GM12878 (cell line): ENCODE data around the gene RAMACL. TPM values are rescaled to one million over a fixed set of nuclear protein-coding genes. Genes with fewer than 3 reads are reported as not detected.

Source experiments
- ATAC-seq: fragments of 200-7000 bp; cut with Tn5 transposase; 3 replicates; pipeline ENCODE4 v1.9.1; 2020; ENCODE audit warnings: mild to moderate bottlenecking, moderate library complexity
- BruUV-seq: library from RNA; stranded (reverse); fragments of 400-500 nt; replicated peaks from 2 replicates; lab custom pipeline; 2021; lab: Mats Ljungman, UMichigan
- CTCF ChIA-PET: fragments of 300-600 bp; sonication (Branson Sonifier 250); formaldehyde crosslinking; extraction: SDS; loops from one replicate; lab custom pipeline; 2021; ENCODE audit warnings: inconsistent platforms; lab: Yijun Ruan, JAX
- POLR2A ChIA-PET: fragments of 350-600 bp; formaldehyde crosslinking; extraction: SDS; loops from one replicate; lab custom pipeline; 2021; ENCODE audit warnings: inconsistent platforms; lab: Charles Lee
- RAD21 ChIA-PET: fragments of 300-600 bp; sonication (Branson Sonifier 250); formaldehyde crosslinking; loops from one replicate; lab custom pipeline; 2023; ENCODE audit warnings: antibody characterized with exemption; ENCODE audit not compliant: unreplicated experiment; lab: Charles Lee
- SMC1A ChIA-PET: fragments of 300-600 bp; sonication (Branson Sonifier 250); formaldehyde crosslinking; loops from one replicate; lab custom pipeline; 2023; ENCODE audit not compliant: unreplicated experiment, uncharacterized antibody; lab: Charles Lee
- DNase-seq: peaks from one replicate; pipeline ENCODE4 v3.0.0-alpha.2; 2011; ENCODE audit warnings: low read depth, low spot score
- FAIRE-seq: peaks from 3 replicates; lab custom pipeline; 2011; peaks lifted over from hg19 to GRCh38; lab: Jason Lieb, UNC
- H2AFZ ChIP-seq: 2 replicates; pipeline ENCODE4 v1.6.0; 2011; ENCODE audit warnings: low read depth, low read length, control low read depth; ENCODE audit not compliant: control insufficient read depth
- H3K27ac ChIP-seq: 2 replicates; pipeline ENCODE4 v1.5.1; 2011; ENCODE audit warnings: control low read depth; ENCODE audit not compliant: control insufficient read depth, insufficient read depth
- H3K27me3 ChIP-seq, 2 experiments: replicated peaks in 1 of 2; 2 replicates each; pipeline versions ENCODE4 v1.6.0 to v1.6.1; 2011; ENCODE audit warnings: low read length in 1 of 2; ENCODE audit not compliant: control insufficient read depth in 2 of 2, insufficient read depth in 2 of 2
- H3K36me3 ChIP-seq, 2 experiments: 2 replicates each; pipeline ENCODE4 v1.5.1; 2011; ENCODE audit warnings: low read length in 1 of 2; ENCODE audit not compliant: control insufficient read depth in 2 of 2, insufficient read depth in 2 of 2
- H3K4me1 ChIP-seq: 2 replicates; pipeline ENCODE4 v1.6.1; 2011; ENCODE audit warnings: mild to moderate bottlenecking, low read length, moderate library complexity, mixed read lengths; ENCODE audit not compliant: control insufficient read depth, insufficient read depth
- H3K4me2 ChIP-seq: 2 replicates; pipeline ENCODE4 v1.6.0; 2011; ENCODE audit warnings: control low read depth; ENCODE audit not compliant: control insufficient read depth, insufficient read depth
- H3K4me3 ChIP-seq: fragments of 200-600 bp; sonication (generic); 2 replicates; pipeline ENCODE4 v1.5.1; 2016
- H3K79me2 ChIP-seq: 2 replicates; pipeline ENCODE4 v1.6.0; 2011; ENCODE audit warnings: low read length; ENCODE audit not compliant: control insufficient read depth, insufficient read depth
- H3K9ac ChIP-seq: 2 replicates; pipeline ENCODE4 v1.8.0; 2011; ENCODE audit warnings: low read length, control low read depth, mixed read lengths; ENCODE audit not compliant: control insufficient read depth, insufficient read depth
- H3K9me3 ChIP-seq: replicated peaks from 3 replicates; pipeline ENCODE4 v1.5.1; 2011; ENCODE audit warnings: mild to moderate bottlenecking, low read length; ENCODE audit not compliant: control insufficient read depth, insufficient read depth
- H4K20me1 ChIP-seq: 2 replicates; pipeline ENCODE4 v1.6.0; 2011; ENCODE audit not compliant: control insufficient read depth, insufficient read depth
- CHD4 ChIP-seq: fragments of 200-600 bp; sonication (generic); IDR thresholded peaks from 2 replicates; pipeline ENCODE4 v1.6.1; 2016; ENCODE audit warnings: mild to moderate bottlenecking
- CREB1 ChIP-seq: IDR thresholded peaks from 2 replicates; pipeline ENCODE4 v1.6.1; 2012; ENCODE audit warnings: low read depth, mild to moderate bottlenecking, inconsistent platforms
- CREM ChIP-seq: IDR thresholded peaks from 2 replicates; pipeline ENCODE4 v1.6.1; 2014; ENCODE audit warnings: antibody characterized with exemption, low read depth
- DPF2 ChIP-seq: fragments of 450-650 bp; IDR thresholded peaks from 2 replicates; pipeline ENCODE4 v1.6.1; 2017; ENCODE audit warnings: mild to moderate bottlenecking
- EZH2 ChIP-seq: IDR thresholded peaks from 2 replicates; pipeline ENCODE4 v1.6.1; 2012; ENCODE audit warnings: low read depth, mild to moderate bottlenecking, control low read depth, inconsistent platforms, low read length, borderline replicate concordance; ENCODE audit not compliant: control insufficient read depth
- NFYA ChIP-seq: IDR thresholded peaks from 2 replicates; pipeline ENCODE4 v1.6.1; 2011; ENCODE audit warnings: low read depth, mild to moderate bottlenecking, low read length, improper control_type of control experiment, borderline replicate concordance
- NR2C2 ChIP-seq: IDR thresholded peaks from 2 replicates; pipeline ENCODE4 v1.6.1; 2011; ENCODE audit warnings: borderline replicate concordance, low read depth; ENCODE audit not compliant: control insufficient read depth, insufficient read length
- PBX3 ChIP-seq: IDR thresholded peaks from 2 replicates; pipeline ENCODE4 v1.6.1; 2011; ENCODE audit warnings: mild to moderate bottlenecking, low read depth, low read length, moderate library complexity; ENCODE audit not compliant: insufficient replicate concordance
- POU2F2 ChIP-seq: IDR thresholded peaks from 3 replicates; pipeline ENCODE4 v1.6.1; 2011; ENCODE audit warnings: low read depth, mild to moderate bottlenecking, low read length, borderline replicate concordance
- RFX5 ChIP-seq: IDR thresholded peaks from 2 replicates; pipeline ENCODE4 v1.6.1; 2011; ENCODE audit warnings: low read depth, low read length, improper control_type of control experiment
- SP1 ChIP-seq: IDR thresholded peaks from one replicate; pipeline ENCODE4 v1.6.1; 2011; ENCODE audit warnings: low read depth, low read length
- SREBF2 ChIP-seq: IDR thresholded peaks from 2 replicates; pipeline ENCODE4 v1.6.1; 2012; ENCODE audit warnings: mild to moderate bottlenecking, low read length
- TAF1 ChIP-seq: IDR thresholded peaks from 2 replicates; pipeline ENCODE4 v1.6.1; 2011; ENCODE audit warnings: mild to moderate bottlenecking, low read depth, low read length, borderline replicate concordance
- ZBTB4 ChIP-seq: fragments of 450-650 bp; formaldehyde crosslinking; IDR thresholded peaks from 2 replicates; pipeline ENCODE4 v1.4.0; 2022; ENCODE audit warnings: mild to moderate bottlenecking, moderate library complexity
- WGBS: methylation state at CpG from one replicate; pipeline ENCODE4 v1.1.6; 2016; ENCODE audit warnings: low lambda C conversion rate; ENCODE audit not compliant: insufficient replicate concordance, insufficient coverage; ENCODE audit errors: missing lambda C conversion rate; 5-methylcytosine and 5-hydroxymethylcytosine counted together
- in situ Hi-C: fragments of 300-500 bp; cut with MboI; formaldehyde crosslinking; loops from 9 replicates; pipeline ENCODE4 v1.14.3; 2018; ENCODE audit warnings: mixed read lengths
- intact Hi-C: fragments of 100-400 bp; cut with micrococcal nuclease; formaldehyde crosslinking; loops from one replicate; pipeline ENCODE4 v1.14.2; 2022; ENCODE audit not compliant: unreplicated experiment
- polyA plus RNA-seq, 11 experiments: library from polyadenylated mRNA; depleted of rRNA in 4 of 11; unstranded in 6 of 11; stranded (reverse) in 5 of 11; fragments of >200 nt; fragmentation: Nextera tagmentation in 4 of 11; fragmentation: Illumina TruSeq in 1 of 11; extraction: Ambion mirVana in 4 of 11; extraction: Trizol in 1 of 11; gene quantifications; 1 replicate in 1 of 11; 2 replicates in 10 of 11; pipeline versions ENCODE4 v1.2.1 to v1.2.3, GENCODE V29; 2011 to 2016; ENCODE audit warnings: inconsistent platforms in 2 of 11, missing spikeins in 2 of 11, low read depth in 1 of 11
- total RNA-seq, 4 experiments: library from RNA; depleted of rRNA in 3 of 4; stranded (reverse); fragments of >200 nt in 3 of 4; fragmentation: Illumina TruSeq in 1 of 4; extraction: Trizol in 1 of 4; gene quantifications; 2 replicates each; pipeline versions ENCODE4 v1.2.1 to v1.2.3, GENCODE V29; 2013 to 2021
- TF ChIP-seq, protein P1 (sequence below): fragments of 450-650 bp; IDR thresholded peaks from 2 replicates; pipeline ENCODE4 v1.6.1; 2017; ENCODE audit warnings: antibody characterized with exemption, mild to moderate bottlenecking, moderate library complexity

RAMACL gene
- total and polyA plus RNA-seq, 10 of the 15 experiments (the other 5 are each of a cell fraction or from before 2014, with no cell fraction given): 0.09 to 1.3 (median 0.31) TPM; not detected in 1

DNA sequence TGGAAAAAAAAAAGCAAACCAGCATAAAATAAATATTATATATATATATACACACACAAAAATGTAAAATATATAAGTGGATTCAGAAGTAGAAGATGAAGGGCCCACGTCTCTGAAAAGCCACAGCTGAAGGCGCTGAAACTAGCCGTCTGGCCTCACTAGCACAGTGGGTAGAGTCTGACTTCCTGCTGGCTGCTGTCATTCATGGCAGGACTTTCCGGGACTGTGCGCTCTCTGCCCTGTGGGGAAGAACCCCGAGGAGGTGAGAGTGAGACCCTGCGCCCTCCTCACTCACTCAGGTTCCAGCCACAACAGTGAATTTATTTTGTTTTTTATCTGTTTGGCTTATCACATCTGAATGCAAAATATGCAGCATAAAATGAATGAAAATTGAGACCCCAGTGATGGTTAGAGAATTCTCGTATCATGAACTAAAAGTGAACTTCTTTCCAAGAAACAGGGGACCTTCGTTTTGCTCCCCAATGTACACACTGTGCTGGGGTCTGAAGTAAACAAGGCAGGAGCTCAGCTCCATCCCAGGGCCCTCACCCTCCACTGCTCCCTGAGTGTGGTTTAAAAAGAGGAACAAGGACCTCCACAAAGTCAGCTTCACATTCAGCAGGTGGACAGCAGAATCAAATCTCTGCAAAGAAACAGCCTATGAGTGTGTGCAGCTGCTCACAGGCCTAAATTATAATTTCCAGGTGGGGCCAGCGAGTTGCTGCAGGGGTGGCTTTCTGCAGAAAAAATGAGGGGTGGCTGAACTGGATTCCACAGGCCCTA is 1.3 kb upstream of the RAMACL start:
- Histone ChIP-seq H3K27me3 (no peaks in the 10 kb centered on the region), H3K4me1 (peaks cover 32% of the 10 kb centered on the region), H3K36me3 (no peaks in the 10 kb centered on the region), H3K27ac (peak overlapping the region; percentile 73), H3K4me2 (peak overlapping the region; percentile 84), H2AFZ (peak overlapping the region; percentile 52), H3K4me3 (peak overlapping the region; percentile 57), H4K20me1 (no peaks in the 10 kb centered on the region), H3K79me2 (no peaks in the 10 kb centered on the region), H3K9me3 (no peaks in the 10 kb centered on the region), H3K9ac (peak overlapping the region; percentile 31)
- no TSS peak for BruUV-seq
- in situ Hi-C loops (no loop called here), intact Hi-C loops (loop anchor here (2.0 kb wide), 1 partner anchor 39 kb away; the partner anchor contains the start of gene RPS6KA2)
- SMC1A ChIA-PET: interaction anchor here (1.1 to 1.4 kb wide), 3 partner anchors 13 to 187 kb away, joined by 3 to 5 read pairs (median 3); no protein-coding TSS in a partner anchor
- peak; percentile 88 for ATAC-seq
- FAIRE-seq: peak; percentile 47
- WGBS: 3% methylated on average over 10 of the region's 10 CpGs
- POLR2A ChIA-PET: interaction anchor here (1.3 kb wide), 1 partner anchor 243 kb away, joined by 3 read pairs; no protein-coding TSS in a partner anchor
- DNase-seq: peak; percentile 58
- CTCF ChIA-PET: no interaction called here
- RAD21 ChIA-PET: interaction anchor here (1.8 kb wide), 1 partner anchor 40 kb away, joined by 8 read pairs; the partner anchor contains the start of gene RPS6KA2
- TF ChIP-seq CREM (0 out of 2 replicates have a peak, but pooled peaks have one; percentile 6), ZBTB4 (no peak), TAF1 (no peak), SREBF2 (no peak), RFX5 (no peak), CREB1 (0 out of 2 replicates have a peak, but pooled peaks have one; percentile 7), SP1 (no peak), NFYA (no peak), EZH2 (no peak), PBX3 (peak; percentile 77), NR2C2 (no peak), POU2F2 (peak; percentile 24; the same call in 1 of the 3 replicates), DPF2 (0 out of 2 replicates have a peak, but pooled peaks have one; percentile 32), CHD4 (no peak)
- TF ChIP-seq, protein P1, sequence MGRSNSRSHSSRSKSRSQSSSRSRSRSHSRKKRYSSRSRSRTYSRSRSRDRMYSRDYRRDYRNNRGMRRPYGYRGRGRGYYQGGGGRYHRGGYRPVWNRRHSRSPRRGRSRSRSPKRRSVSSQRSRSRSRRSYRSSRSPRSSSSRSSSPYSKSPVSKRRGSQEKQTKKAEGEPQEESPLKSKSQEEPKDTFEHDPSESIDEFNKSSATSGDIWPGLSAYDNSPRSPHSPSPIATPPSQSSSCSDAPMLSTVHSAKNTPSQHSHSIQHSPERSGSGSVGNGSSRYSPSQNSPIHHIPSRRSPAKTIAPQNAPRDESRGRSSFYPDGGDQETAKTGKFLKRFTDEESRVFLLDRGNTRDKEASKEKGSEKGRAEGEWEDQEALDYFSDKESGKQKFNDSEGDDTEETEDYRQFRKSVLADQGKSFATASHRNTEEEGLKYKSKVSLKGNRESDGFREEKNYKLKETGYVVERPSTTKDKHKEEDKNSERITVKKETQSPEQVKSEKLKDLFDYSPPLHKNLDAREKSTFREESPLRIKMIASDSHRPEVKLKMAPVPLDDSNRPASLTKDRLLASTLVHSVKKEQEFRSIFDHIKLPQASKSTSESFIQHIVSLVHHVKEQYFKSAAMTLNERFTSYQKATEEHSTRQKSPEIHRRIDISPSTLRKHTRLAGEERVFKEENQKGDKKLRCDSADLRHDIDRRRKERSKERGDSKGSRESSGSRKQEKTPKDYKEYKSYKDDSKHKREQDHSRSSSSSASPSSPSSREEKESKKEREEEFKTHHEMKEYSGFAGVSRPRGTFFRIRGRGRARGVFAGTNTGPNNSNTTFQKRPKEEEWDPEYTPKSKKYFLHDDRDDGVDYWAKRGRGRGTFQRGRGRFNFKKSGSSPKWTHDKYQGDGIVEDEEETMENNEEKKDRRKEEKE: no peak
